ENCODE data around the gene LMNTD1.

DNA sequence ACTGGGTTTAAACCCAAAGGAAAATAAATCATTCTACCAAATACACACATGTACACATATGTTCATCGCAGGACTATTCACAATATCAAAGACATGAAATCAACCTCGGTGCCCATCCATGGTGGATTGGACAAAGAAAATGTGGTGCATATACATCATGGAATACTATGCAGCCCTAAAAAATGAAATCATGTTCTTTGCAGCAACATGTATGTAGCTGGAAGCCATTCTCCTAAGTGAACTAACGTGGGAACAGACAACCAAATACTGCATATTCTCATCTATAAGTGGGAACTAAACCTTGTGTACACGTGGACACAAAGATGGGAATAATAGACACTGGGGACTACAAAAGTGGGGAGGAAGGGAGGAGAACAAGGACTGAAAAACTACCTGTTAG lies 96.6 kb downstream of the LMNTD1 start:
- TF ChIP-seq, protein P1, sequence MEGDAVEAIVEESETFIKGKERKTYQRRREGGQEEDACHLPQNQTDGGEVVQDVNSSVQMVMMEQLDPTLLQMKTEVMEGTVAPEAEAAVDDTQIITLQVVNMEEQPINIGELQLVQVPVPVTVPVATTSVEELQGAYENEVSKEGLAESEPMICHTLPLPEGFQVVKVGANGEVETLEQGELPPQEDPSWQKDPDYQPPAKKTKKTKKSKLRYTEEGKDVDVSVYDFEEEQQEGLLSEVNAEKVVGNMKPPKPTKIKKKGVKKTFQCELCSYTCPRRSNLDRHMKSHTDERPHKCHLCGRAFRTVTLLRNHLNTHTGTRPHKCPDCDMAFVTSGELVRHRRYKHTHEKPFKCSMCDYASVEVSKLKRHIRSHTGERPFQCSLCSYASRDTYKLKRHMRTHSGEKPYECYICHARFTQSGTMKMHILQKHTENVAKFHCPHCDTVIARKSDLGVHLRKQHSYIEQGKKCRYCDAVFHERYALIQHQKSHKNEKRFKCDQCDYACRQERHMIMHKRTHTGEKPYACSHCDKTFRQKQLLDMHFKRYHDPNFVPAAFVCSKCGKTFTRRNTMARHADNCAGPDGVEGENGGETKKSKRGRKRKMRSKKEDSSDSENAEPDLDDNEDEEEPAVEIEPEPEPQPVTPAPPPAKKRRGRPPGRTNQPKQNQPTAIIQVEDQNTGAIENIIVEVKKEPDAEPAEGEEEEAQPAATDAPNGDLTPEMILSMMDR (IDR thresholded peaks at IDR 0.05): no peak
- no peak for TF ChIP-seq POLR2A (IDR thresholded peaks at IDR 0.05)
